ENCODE data around the gene NUP62CL.
"Not testable (repeated sequence)": the region's sequence is repeated elsewhere in the genome, so short reads cannot be mapped to it uniquely, and the experiment has no call there.

Gene NUP62CL

GRCh38 chrX:107205770-107206696 lies at the start of gene NUP62CL, which contains the start of gene DNAAF6:
Gene NUP62CL (minus strand): TSS chrX:107206433. CDS start chrX:107175146, 31,287 bp downstream.
Gene DNAAF6 (plus strand): TSS chrX:107206611. CDS start chrX:107212876, 6,265 bp downstream.
- peak; percentile 46 to 47 for DNase-seq (ENCODE audit: low read depth in 2 of 2)

- DNase-seq (ENCODE audit: low read depth in 2 of 2), result no peak
These were observed 22.2 kb upstream of the NUP62CL start for GRCh38 chrX:107228486-107228819.

GRCh38 chrX:107227780-107228485 lies 21.7 kb upstream of the NUP62CL start:
- DNase-seq (ENCODE audit: low read depth in 2 of 2), result no peak

GRCh38 chrX:107226757-107227156 lies 20.5 kb upstream of the NUP62CL start:
- DNase-seq (ENCODE audit: low read depth in 2 of 2), result no peak

GRCh38 chrX:107213477-107213876 lies 7.2 kb upstream of the NUP62CL start:
- no peak for DNase-seq (ENCODE audit: low read depth in 2 of 2)

GRCh38 chrX:107207943-107208342 lies 1.7 kb upstream of the NUP62CL start:
- no peak for DNase-seq (ENCODE audit: low read depth in 2 of 2)

GRCh38 chrX:107207089-107207488 lies 856 bp upstream of the NUP62CL start:
- no peak for DNase-seq (ENCODE audit: low read depth in 2 of 2)

GRCh38 chrX:107206697-107207065 lies 448 bp upstream of the NUP62CL start:
- DNase-seq (ENCODE audit: low read depth in 2 of 2), result no peak

GRCh38 chrX:107204068-107204605 lies 2.1 kb downstream of the NUP62CL start:
- DNase-seq (ENCODE audit: low read depth in 2 of 2), result no peak

GRCh38 chrX:107199491-107199890 lies 6.7 kb downstream of the NUP62CL start:
- DNase-seq (ENCODE audit: low read depth in 2 of 2), result no peak

- DNase-seq (ENCODE audit: low read depth in 2 of 2), result not testable (repeated sequence)
These were observed 8.2 kb downstream of the NUP62CL start for GRCh38 chrX:107198074-107198473.

GRCh38 chrX:107197319-107197718 lies 8.9 kb downstream of the NUP62CL start:
- no peak for DNase-seq (ENCODE audit: low read depth in 2 of 2)

- no peak for DNase-seq (ENCODE audit: low read depth in 2 of 2)
These were observed 34.7 kb downstream of the NUP62CL start for GRCh38 chrX:107171369-107172102.

GRCh38 chrX:107168712-107169111 lies 37.5 kb downstream of the NUP62CL start:
- no peak for DNase-seq (ENCODE audit: low read depth in 2 of 2)

- no peak for DNase-seq (ENCODE audit: low read depth in 2 of 2)
These were observed 38.0 kb downstream of the NUP62CL start for GRCh38 chrX:107168257-107168656.

- no peak for DNase-seq (ENCODE audit: low read depth in 2 of 2)
These were observed 38.9 kb downstream of the NUP62CL start for GRCh38 chrX:107167163-107167921.

GRCh38 chrX:107157618-107158017 lies 48.6 kb downstream of the NUP62CL start:
- not testable (repeated sequence) for DNase-seq (ENCODE audit: low read depth in 2 of 2)

GRCh38 chrX:107155621-107156430 lies 50.4 kb downstream of the NUP62CL start:
- not testable (repeated sequence) for DNase-seq (ENCODE audit: low read depth in 2 of 2)

GRCh38 chrX:107154787-107155620 lies 51.2 kb downstream of the NUP62CL start:
- DNase-seq (ENCODE audit: low read depth in 2 of 2), result peak in 1 of 2 donors; percentile 3
